GM19193 (cell line): Measurements from ENCODE around the gene ACP6.

Experiments
- POLR2A ChIP-seq: IDR thresholded peaks from 4 replicates; pipeline ENCODE4 v1.6.1; 2011; ENCODE audit not compliant: insufficient read depth, insufficient read length; ENCODE audit errors: extremely low read depth

The ACP6 gene

GRCh38 chr1:147605591-147605990, 64.7 kb downstream of the ACP6 start:
- TF ChIP-seq POLR2A: no peak

DNA sequence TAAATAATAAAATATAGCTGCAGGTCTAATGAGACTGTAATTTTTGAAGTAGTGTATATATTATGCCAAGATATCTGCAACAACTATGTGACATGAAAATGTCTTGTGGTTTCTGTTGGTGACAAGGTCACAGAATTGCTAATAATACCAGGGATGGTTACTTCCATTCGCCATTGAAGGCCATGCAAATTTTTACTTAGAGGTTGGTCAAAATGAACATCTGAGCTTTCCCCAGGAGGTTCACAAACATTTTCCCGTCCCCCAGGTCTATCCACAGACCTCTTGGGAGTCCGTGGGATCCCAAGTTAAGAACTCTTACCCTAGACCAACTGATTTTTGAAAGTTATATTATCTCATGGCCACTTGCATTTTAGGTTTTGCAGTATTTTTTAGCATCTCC, 66.3 kb downstream of the ACP6 start:
- no peak for TF ChIP-seq POLR2A

DNA sequence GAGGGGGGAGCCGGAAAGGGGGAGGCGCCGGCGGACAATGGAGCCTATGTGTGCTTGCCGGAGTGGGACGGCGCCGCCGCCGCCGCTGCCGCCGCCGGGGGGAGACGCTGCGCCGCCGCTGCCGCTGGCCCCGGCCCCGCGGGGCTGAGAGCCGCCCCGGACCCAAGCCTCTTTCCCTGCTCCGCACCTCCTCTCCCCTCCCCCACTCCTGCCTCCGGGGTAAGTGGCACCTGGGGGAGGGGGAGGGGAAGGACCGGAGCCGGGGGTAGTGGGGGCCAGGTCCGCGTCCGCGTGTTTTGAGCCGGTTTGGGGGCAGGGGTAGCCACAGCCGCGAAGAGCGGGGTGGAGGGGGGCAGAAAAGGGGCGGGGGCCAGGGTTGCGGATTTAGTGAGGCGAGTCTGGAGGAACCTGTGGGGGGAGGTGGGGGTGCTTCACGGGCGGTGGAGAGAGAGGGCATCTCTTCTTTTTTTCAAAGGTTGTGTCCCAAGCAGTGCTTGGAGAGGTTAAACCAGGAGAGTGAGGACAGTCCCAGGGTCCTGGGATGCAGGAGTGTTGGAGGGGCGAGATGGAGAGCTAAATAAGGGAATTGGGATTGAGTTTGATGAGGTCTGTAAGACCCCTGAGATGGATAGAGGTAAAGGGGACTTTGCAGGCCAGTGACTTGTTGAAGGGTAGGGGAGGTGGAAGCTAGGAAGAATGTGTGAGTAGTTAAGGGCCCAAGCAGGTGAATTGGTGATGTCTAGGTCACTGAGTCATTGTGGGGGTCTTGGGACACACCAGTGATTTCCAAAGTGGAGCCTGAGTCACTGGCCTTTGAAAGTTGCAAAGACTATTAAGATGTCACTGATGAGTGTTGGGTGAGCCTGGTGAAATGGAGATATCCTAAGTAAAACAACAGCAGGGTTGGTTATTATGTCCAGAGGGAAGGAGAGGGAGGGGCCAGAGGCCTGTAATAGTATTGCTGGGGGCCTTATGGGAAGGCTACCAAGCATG, 69.9 kb downstream of the ACP6 start:
- TF ChIP-seq POLR2A: peak; percentile 42

DNA sequence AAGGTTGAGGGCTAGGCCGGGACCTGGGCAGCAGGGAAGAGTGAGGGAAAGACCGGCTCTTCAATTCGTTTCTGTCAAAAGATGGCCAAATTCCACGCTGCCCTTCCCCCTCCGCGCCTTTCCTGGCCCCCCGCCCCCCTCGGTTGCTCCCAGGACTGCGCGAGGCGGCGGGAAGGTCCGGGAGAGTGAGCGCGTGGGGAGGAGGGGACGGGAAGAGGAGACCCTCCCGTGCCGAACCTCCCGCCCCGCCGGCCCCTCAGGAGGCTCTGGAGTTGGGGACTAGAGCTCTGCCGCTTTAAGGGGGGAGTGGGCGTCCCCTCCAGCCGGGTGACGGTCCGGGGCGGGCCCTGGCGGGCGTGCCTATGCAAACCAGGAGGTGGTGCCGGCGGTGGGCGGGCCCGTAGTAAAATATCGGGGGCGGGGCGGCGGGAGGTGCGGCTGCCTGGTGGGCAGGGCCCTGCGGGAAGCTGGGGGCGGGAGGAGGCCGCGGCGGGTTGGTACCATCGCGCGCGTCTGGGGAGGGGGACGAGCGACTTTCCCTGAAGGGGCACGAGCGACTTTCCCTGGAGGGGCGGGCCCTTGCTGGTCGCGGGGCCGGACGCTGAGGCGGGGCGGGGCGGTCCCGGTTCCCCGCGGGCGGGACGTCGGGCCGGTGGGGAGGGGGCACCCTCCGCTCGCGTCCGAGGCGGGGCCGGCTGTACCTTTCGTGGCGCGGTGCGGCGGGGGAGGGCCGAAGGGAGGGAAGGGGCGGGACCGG, 70.8 kb downstream of the ACP6 start:
- peak; percentile 39 for TF ChIP-seq POLR2A

- no peak for TF ChIP-seq POLR2A
Measured at GRCh38 chr1:147598621-147599361, 71.5 kb downstream of the ACP6 start.

GRCh38 chr1:147597010-147597409, 73.3 kb downstream of the ACP6 start:
- no peak for TF ChIP-seq POLR2A
